Lower lobe of right lung (tissue), 2 donors: ENCODE data around the gene TWSG1. TPM values are rescaled to one million over a fixed set of nuclear protein-coding genes. Genes with fewer than 3 reads are reported as not detected.

ENCODE experiments used
- ATAC-seq, 2 donors: fragments of 200-7000 bp; cut with Tn5 transposase; one replicate each; pipeline ENCODE4 v1.9.1; 2020 to 2022; ENCODE audit warnings: mild to moderate bottlenecking in 2 of 2, moderate library complexity in 2 of 2
- DNase-seq: peaks from one replicate; pipeline ENCODE4 v3.0.0-alpha.2; 2020
- H3K27ac ChIP-seq: fragments of 200-600 bp; one replicate; pipeline ENCODE4 v1.8.0; 2022
- H3K27me3 ChIP-seq: fragments of 200-600 bp; one replicate; pipeline ENCODE4 v1.8.0; 2022; ENCODE audit warnings: low read depth
- H3K36me3 ChIP-seq: fragments of 200-600 bp; one replicate; pipeline ENCODE4 v1.8.0; 2022; ENCODE audit warnings: mild to moderate bottlenecking
- H3K4me1 ChIP-seq: fragments of 200-600 bp; one replicate; pipeline ENCODE4 v1.8.0; 2022
- H3K4me3 ChIP-seq: fragments of 200-600 bp; one replicate; pipeline ENCODE4 v1.8.0; 2022; ENCODE audit warnings: mild to moderate bottlenecking
- H3K9me3 ChIP-seq: fragments of 200-600 bp; one replicate; pipeline ENCODE4 v1.8.0; 2022
- CTCF ChIP-seq: fragments of 200-600 bp; IDR thresholded peaks from one replicate; pipeline ENCODE4 v1.8.0; 2022; ENCODE audit warnings: antibody characterized with exemption, mild to moderate bottlenecking
- intact Hi-C: fragments of 100-400 bp; cut with DNase I; formaldehyde crosslinking; loops from one replicate; pipeline ENCODE4 v1.11.0; 2022
- total RNA-seq: library from RNA; stranded (reverse); fragmentation: NEBNext Ultra II Directional; extraction: Animal tissue kit (Norgen Biotek cat#: 25700); gene quantifications from one replicate; pipeline ENCODE4 v1.2.1, GENCODE V29; 2021
- donor health status: DM: no; HTN: yes; CAD: no; lungs with severe emphysema.

Gene TWSG1
- total RNA-seq, 1 donor from 2014 or later = 31.4 TPM

GRCh38 chr18:9334973-9335696 lies 562 bp downstream of the TWSG1 start:
- H3K27me3 ChIP-seq = no peaks in the 10 kb centered on the region
- ATAC-seq (peak; percentile 73 to 76), DNase-seq (peak; percentile 71)
- peaks cover 27% of the 10 kb centered on the region for H3K36me3 ChIP-seq
- intact Hi-C loops = no loop called here
- TF ChIP-seq CTCF = peak; percentile 43
- H3K4me1 ChIP-seq = peaks cover 10% of the 10 kb centered on the region
- H3K27ac ChIP-seq = peak overlapping the region; percentile 85
- no peaks in the 10 kb centered on the region for H3K9me3 ChIP-seq
- H3K4me3 ChIP-seq = peak overlapping the region; percentile 77

- Histone ChIP-seq H3K27ac (no peak overlapping the region), H3K36me3 (peaks cover 27% of the 10 kb centered on the region), H3K4me3 (peak overlapping the region; percentile 77), H3K27me3 (no peaks in the 10 kb centered on the region), H3K4me1 (peaks cover 10% of the 10 kb centered on the region), H3K9me3 (no peaks in the 10 kb centered on the region)
- no peak for TF ChIP-seq CTCF
- intact Hi-C loops = no loop called here
- DNase-seq = no peak
- ATAC-seq = no peak
Observed at GRCh38 chr18:9335697-9336045, 1.1 kb downstream of the TWSG1 start.

- Histone ChIP-seq H3K36me3 (peaks cover 32% of the 10 kb centered on the region), H3K4me1 (peaks cover 10% of the 10 kb centered on the region), H3K4me3 (no peak overlapping the region), H3K27ac (no peak overlapping the region), H3K9me3 (no peaks in the 10 kb centered on the region), H3K27me3 (no peaks in the 10 kb centered on the region)
- intact Hi-C loops = no loop called here
- no peak for TF ChIP-seq CTCF
- no peak for DNase-seq
- no peak for ATAC-seq
Observed at GRCh38 chr18:9336827-9337226, 2.3 kb downstream of the TWSG1 start.

- peaks cover 10% of the 10 kb centered on the region for H3K4me1 ChIP-seq
- intact Hi-C loops = no loop called here
- peaks cover 32% of the 10 kb centered on the region for H3K36me3 ChIP-seq
- ATAC-seq (no peak), DNase-seq (no peak)
- no peaks in the 10 kb centered on the region for H3K9me3 ChIP-seq
- H3K27ac ChIP-seq = no peak overlapping the region
- no peak overlapping the region for H3K4me3 ChIP-seq
- no peak for TF ChIP-seq CTCF
- no peaks in the 10 kb centered on the region for H3K27me3 ChIP-seq
Observed at GRCh38 chr18:9337873-9338272, 3.3 kb downstream of the TWSG1 start.

GRCh38 chr18:9340472-9340871 lies 5.9 kb downstream of the TWSG1 start:
- ATAC-seq (no peak), DNase-seq (no peak)
- peaks cover 32% of the 10 kb centered on the region for H3K36me3 ChIP-seq
- no peaks in the 10 kb centered on the region for H3K9me3 ChIP-seq
- H3K4me3 ChIP-seq = no peak overlapping the region
- peaks cover 7% of the 10 kb centered on the region for H3K4me1 ChIP-seq
- intact Hi-C loops = no loop called here
- TF ChIP-seq CTCF = no peak
- no peaks in the 10 kb centered on the region for H3K27me3 ChIP-seq
- no peak overlapping the region for H3K27ac ChIP-seq
